Lower leg skin (tissue), 4 donors: Measurements from ENCODE around the gene UBE2Q1. TPM values are rescaled to one million over a fixed set of nuclear protein-coding genes. Genes with fewer than 3 reads are reported as not detected.

Source experiments
- DNase-seq, 2 donors: peaks; one replicate each; pipeline ENCODE4 v3.0.0-alpha.2; 2019; ENCODE audit warnings: low spot score in 2 of 2
- H3K4me3 ChIP-seq: fragments of 200-600 bp; sonication (generic); 2 replicates; pipeline ENCODE4 v1.5.1; 2017; ENCODE audit warnings: mild to moderate bottlenecking, low read depth; ENCODE audit not compliant: poor library complexity, severe bottlenecking
- POLR2A ChIP-seq, 2 donors: fragments of 450-650 bp; IDR thresholded peaks; one replicate each; pipeline ENCODE4 v1.6.1; 2016 to 2017; ENCODE audit warnings: antibody characterized with exemption in 2 of 2, mild to moderate bottlenecking in 1 of 2, moderate library complexity in 1 of 2
- WGBS, 2 donors: methylation state at CpG; one replicate each; pipeline ENCODE4 v1.1.5; 2018; 5-methylcytosine and 5-hydroxymethylcytosine counted together
- intact Hi-C: fragments of 100-400 bp; cut with DNase I; formaldehyde crosslinking; loops from one replicate; pipeline ENCODE4 v1.15.0; 2023; ENCODE audit warnings: low total_unique reads
- total RNA-seq, 4 donors: library from RNA; depleted of rRNA; stranded (reverse); fragments of >200 nt; gene quantifications; one replicate each; pipeline ENCODE4 v1.1.0, GENCODE V29; 2016
- TF ChIP-seq, protein P1 (sequence below), 3 donors: fragments of 450-650 bp; IDR thresholded peaks; one replicate each; pipeline ENCODE4 v1.5.1; 2016; ENCODE audit warnings: antibody characterized with exemption in 3 of 3, mild to moderate bottlenecking in 3 of 3, moderate library complexity in 2 of 3

The UBE2Q1 gene
- total RNA-seq, 4 donors from 2014 or later: 24.1 to 40.0 (median 32.2) TPM

- no peak for TF ChIP-seq POLR2A (IDR thresholded peaks at IDR 0.05)
- TF ChIP-seq, protein P1, sequence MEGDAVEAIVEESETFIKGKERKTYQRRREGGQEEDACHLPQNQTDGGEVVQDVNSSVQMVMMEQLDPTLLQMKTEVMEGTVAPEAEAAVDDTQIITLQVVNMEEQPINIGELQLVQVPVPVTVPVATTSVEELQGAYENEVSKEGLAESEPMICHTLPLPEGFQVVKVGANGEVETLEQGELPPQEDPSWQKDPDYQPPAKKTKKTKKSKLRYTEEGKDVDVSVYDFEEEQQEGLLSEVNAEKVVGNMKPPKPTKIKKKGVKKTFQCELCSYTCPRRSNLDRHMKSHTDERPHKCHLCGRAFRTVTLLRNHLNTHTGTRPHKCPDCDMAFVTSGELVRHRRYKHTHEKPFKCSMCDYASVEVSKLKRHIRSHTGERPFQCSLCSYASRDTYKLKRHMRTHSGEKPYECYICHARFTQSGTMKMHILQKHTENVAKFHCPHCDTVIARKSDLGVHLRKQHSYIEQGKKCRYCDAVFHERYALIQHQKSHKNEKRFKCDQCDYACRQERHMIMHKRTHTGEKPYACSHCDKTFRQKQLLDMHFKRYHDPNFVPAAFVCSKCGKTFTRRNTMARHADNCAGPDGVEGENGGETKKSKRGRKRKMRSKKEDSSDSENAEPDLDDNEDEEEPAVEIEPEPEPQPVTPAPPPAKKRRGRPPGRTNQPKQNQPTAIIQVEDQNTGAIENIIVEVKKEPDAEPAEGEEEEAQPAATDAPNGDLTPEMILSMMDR (IDR thresholded peaks at IDR 0.05): no peak
- DNase-seq: no peak
- WGBS, 2 donors: 83 to 90% methylated on average over 8 of the region's 8 CpGs
- no peak overlapping the region for H3K4me3 ChIP-seq
- intact Hi-C loops: no loop called here
Measured at GRCh38 chr1:154575951-154576566, 17.6 kb upstream of the UBE2Q1 start.

- 73 to 75% methylated on average over 10 of the region's 10 CpGs for WGBS, 2 donors
- intact Hi-C loops: no loop called here
- TF ChIP-seq POLR2A (IDR thresholded peaks at IDR 0.05): no peak
- TF ChIP-seq, protein P1 (IDR thresholded peaks at IDR 0.05): no peak
- H3K4me3 ChIP-seq: no peak overlapping the region
- DNase-seq: no peak
Measured at GRCh38 chr1:154575147-154575927, 16.9 kb upstream of the UBE2Q1 start.

GRCh38 chr1:154574716-154575115 lies 16.3 kb upstream of the UBE2Q1 start:
- intact Hi-C loops: no loop called here
- no peak for DNase-seq
- 15% methylated on average over 7 of the region's 7 CpGs for WGBS, 2 donors
- H3K4me3 ChIP-seq: no peak overlapping the region
- TF ChIP-seq, protein P1 (IDR thresholded peaks at IDR 0.05): no peak
- TF ChIP-seq POLR2A (IDR thresholded peaks at IDR 0.05): no peak

- intact Hi-C loops: no loop called here
- 81 to 86% methylated on average over 3 of the region's 3 CpGs for WGBS, 2 donors
- no peak overlapping the region for H3K4me3 ChIP-seq
- TF ChIP-seq, protein P1 (IDR thresholded peaks at IDR 0.05): no peak
- TF ChIP-seq POLR2A (IDR thresholded peaks at IDR 0.05): no peak
- no peak for DNase-seq
Measured at GRCh38 chr1:154573168-154573510, 14.7 kb upstream of the UBE2Q1 start.

DNA sequence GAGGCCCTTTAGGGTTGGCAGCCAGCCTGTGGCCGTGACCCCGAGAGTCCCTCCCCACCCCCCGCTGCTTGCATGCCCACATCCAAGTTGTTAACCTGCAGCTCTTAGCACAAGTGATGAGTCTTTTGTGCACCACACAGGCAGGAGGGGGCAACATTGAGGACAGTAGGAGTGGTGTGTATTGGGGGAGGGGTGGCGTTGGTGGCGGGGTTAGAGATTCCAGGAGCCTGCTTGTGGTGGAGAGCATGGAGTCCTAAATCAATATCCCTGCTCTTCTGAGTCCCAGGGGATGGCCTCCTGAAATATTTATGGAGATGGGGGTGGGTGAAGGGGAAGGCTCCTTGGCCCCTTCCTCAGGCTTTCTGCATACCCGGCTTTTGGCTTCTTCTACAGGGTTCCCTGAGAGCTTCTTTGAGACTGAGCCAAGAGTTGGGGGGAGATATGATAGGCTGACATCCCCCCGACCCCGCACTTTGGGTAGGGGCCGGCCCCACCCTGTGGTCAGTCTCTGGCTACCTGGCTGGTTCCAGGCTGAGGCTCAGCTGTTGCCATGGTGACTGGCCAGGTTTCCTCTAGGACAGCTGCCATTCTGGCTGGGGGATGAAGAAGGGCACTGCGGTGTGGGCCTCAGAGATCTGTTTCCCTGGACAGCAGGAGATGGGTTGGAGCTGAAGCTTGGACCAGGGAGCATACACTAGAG lies 14.2 kb upstream of the UBE2Q1 start:
- DNase-seq: no peak
- intact Hi-C loops: no loop called here
- WGBS, 2 donors: 77 to 86% methylated on average over 10 of the region's 10 CpGs
- TF ChIP-seq, protein P1 (IDR thresholded peaks at IDR 0.05): no peak
- TF ChIP-seq POLR2A (IDR thresholded peaks at IDR 0.05): no peak
- no peak overlapping the region for H3K4me3 ChIP-seq
